NCI-H2029 (cell line): ENCODE measurements around the gene C11orf87.

Experiments
- DNase-seq: peaks from one replicate; lab custom pipeline; 2025; lab: John Stamatoyannopoulos, UW

C11orf87 gene

GRCh38 chr11:109421981-109422869, at the start of gene C11orf87:
Gene C11orf87 (plus strand): TSS chr11:109422190. CDS start chr11:109423634, 1,444 bp downstream.
- no peak for DNase-seq

DNA sequence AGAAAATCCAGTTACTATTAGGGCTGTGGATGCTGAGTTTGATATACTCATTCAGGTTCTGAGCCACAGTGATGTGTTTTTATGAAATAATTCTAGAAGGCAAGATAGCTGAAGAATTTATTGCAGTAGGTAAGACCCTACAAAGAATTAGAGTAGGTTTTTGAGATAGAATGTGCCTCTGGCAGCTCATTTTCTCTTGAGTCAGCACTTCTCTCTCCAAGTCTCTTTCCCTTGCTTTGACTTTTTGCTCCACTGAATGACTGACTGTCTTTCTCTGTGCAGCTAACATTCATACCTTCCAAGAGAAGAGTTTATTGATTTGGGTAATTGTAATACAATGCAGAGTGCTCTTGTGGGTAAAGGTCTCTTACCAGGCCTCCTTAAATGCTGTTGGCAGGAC, 48.0 kb upstream of the C11orf87 start:
- DNase-seq: no peak

GRCh38 chr11:109374441-109374840, 47.5 kb upstream of the C11orf87 start:
- no peak for DNase-seq

DNA sequence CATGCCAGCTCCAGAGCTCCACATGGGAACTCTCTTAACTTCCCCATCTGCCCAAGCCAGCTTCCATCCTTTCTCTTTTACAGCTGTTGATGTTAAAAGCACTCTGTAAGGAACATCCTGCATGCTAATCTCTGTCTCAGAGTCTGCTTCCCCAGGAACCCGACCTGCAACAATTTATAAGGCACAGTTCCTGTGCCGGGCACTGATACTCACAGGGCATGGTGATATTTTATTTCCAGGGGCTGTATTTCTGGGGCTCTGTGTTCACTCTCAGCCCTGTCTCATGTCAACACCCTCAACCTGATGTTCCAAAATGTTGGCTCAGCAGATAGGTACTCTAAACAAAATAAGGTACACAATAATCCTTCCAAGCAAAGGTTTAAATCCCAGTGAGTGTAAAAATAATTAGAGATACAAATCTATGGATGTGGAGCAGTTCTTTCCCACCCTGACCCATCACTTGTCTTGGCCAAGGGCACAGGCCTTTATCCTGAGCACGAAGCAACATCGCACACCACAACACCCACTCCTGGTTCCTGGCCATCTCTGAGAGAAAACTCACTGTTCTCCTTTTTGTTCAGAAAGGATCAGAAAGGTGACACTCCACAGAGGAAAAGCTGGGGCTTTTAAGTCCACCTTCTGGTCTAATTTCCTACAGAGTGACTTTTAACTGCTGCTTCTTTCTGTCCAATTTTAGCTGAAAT, 44.8 kb upstream of the C11orf87 start:
- DNase-seq: no peak

GRCh38 chr11:109378034-109378433, 44.0 kb upstream of the C11orf87 start:
- DNase-seq: no peak

DNA sequence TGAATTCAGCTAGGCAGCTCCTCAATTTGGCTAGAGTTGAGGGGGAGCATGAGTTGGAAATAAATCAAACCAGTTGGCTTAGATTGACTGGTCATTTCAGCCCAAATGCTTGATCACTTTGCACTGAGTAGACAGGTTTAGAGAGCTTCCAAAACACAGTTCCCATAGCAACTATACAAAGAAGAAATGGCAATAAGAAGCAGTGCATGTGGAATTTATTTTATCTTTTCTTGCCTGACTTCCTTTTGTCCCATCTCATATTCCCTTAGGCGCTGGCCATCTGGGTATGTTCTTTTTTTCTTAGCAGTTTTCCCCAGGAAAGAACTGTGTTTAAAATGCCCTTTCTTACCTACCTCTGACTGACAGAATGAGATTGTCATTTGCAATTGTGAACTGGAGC, 38.7 kb upstream of the C11orf87 start:
- no peak for DNase-seq

GRCh38 chr11:109384873-109385272, 37.1 kb upstream of the C11orf87 start:
- no peak for DNase-seq

- DNase-seq: no peak
Observed at GRCh38 chr11:109388982-109389381, 33.0 kb upstream of the C11orf87 start.

DNA sequence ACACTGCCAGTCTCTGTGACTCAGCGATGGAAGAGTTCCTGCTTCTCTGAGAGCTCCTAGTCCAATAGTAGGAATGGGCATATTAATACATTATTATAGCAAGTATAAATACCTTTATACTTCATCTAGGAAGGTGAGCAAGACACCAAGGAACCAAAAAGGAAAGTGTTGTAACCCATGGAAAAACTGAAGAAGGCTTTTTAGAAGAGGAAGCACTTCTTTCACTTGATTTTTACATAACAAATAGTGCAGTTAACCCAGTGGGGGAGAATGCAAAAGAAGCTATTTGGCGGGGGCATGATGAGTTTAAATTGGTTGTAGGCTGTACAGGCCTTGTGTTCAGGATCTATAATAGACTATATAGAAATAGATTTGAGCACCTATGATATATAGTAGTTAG, 31.2 kb upstream of the C11orf87 start:
- no peak for DNase-seq

- DNase-seq: no peak
Observed at GRCh38 chr11:109401545-109401944, 20.4 kb upstream of the C11orf87 start.

GRCh38 chr11:109405671-109406070, 16.3 kb upstream of the C11orf87 start:
- DNase-seq: no peak

DNA sequence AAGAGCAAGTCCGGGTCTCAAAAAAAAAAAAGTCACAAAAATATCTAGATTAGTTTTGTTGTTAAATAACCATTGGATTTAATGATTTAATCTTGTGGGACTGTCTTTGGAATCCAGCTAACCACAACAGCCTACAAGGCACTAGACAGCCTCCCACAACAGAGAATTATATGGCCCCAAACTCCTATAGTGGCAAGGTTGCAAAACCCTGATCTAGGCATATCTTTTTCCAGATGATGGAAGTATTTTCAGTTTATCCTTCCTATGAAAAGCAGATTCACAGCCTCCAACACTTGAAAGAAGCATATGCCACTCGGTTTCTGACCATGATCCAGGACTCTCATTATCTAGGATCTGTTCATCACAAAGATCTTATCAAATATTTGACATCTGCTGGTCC, 5.4 kb upstream of the C11orf87 start:
- no peak for DNase-seq

GRCh38 chr11:109422870-109423465, 978 bp downstream of the C11orf87 start:
- no peak for DNase-seq

DNA sequence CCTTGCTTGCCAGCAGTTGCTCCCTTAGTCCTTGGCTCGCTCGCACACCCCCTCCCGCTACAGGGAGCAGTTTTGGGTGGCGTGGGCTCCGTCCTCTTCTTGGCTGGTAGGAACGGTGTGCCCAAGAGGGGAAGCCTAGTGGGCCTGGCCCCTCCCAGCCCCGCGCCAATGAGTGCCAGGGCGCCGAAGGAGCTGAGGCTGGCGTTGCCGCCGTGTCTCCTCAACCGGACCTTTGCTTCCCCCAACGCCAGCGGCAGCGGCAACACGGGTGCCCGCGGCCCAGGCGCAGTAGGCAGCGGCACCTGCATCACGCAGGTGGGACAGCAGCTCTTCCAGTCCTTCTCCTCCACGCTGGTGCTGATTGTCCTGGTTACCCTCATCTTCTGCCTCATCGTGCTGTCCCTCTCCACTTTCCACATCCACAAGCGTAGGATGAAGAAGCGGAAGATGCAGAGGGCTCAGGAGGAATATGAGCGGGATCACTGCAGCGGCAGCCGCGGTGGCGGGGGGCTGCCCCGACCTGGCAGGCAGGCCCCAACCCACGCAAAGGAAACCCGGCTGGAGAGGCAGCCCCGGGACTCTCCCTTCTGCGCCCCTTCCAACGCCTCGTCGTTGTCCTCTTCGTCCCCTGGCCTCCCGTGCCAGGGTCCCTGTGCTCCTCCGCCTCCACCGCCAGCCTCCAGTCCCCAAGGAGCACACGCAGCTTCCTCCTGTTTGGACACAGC, 1.6 kb downstream of the C11orf87 start:
- DNase-seq: no peak

GRCh38 chr11:109424901-109425300, 2.9 kb downstream of the C11orf87 start:
- no peak for DNase-seq

GRCh38 chr11:109425554-109425953, 3.6 kb downstream of the C11orf87 start:
- no peak for DNase-seq

GRCh38 chr11:109426442-109427240, 4.7 kb downstream of the C11orf87 start:
- no peak for DNase-seq

DNA sequence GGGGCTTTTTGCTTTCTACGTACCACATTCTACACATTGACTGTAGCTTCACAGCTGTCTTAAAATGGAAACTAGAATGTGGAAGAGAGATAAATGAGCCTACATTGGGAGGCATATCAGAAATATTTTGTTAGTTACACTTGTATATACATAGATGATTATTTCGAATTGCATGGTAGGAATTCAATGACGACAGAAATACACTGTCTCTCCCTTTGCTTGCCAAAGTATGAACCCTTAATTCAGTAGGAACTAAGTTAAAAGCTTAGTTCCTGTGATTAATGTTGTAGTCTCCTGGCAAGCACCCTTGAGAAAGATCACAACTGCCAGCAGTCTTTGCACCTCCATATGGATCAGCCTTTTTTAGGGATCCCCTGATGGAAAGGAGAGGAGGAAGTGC, 10.1 kb downstream of the C11orf87 start:
- DNase-seq: no peak

- DNase-seq: no peak
Observed at GRCh38 chr11:109433753-109434256, 11.8 kb downstream of the C11orf87 start.

DNA sequence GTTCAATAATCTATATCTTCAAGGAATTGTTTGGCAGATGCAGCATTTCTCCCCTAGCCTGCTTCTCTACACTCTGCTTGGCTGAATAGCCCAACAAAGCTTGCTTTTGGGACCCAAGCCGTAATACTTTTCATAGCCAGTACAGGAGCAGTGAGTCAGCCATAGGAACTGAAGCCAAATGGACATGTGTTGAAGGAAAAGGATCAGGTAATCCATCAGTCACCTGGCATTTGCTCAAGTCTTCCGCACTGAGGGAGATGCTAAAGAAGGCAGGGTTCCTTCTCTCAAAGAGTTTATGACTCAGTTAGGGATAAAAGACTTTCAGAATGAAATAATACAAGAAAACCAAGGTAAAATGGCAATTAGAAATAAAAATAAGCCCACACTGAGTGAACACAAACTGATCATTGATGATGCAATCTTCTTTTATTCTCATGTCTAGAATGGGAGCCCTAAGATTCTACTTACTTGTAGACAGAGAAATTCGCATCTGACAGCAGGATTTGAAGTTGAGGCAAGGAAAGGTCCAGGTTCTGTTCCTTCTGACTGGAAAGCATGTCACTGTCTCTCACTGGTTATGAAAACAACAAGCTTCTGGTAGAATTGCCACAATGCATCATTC, 13.2 kb downstream of the C11orf87 start:
- no peak for DNase-seq

- DNase-seq: no peak
Observed at GRCh38 chr11:109439684-109440083, 17.7 kb downstream of the C11orf87 start.
